Uterus (tissue), 4 donors: ENCODE measurements around the gene VAV3. TPM values are rescaled to one million over a fixed set of nuclear protein-coding genes. Genes with fewer than 3 reads are reported as not detected.

Experiments used
- DNase-seq, 2 donors: peaks; one replicate each; pipeline ENCODE4 v3.0.0-alpha.2; 2019 to 2020
- H3K27ac ChIP-seq, 2 donors: fragments of 200-600 bp; sonication (generic); 1 replicate in 1 of 2; 2 replicates in 1 of 2; pipeline ENCODE4 v1.5.1; 2016 to 2018
- H3K27me3 ChIP-seq, 2 donors: fragments of 200-600 bp; sonication (generic); one replicate each; pipeline ENCODE4 v1.5.1; 2018 to 2019; ENCODE audit warnings: control low read depth in 1 of 2
- H3K36me3 ChIP-seq, 2 donors: fragments of 200-600 bp; sonication (generic); one replicate each; pipeline ENCODE4 v1.5.1; 2019; ENCODE audit warnings: control low read depth in 1 of 2
- H3K4me1 ChIP-seq, 2 donors: fragments of 200-600 bp; sonication (generic); one replicate each; pipeline ENCODE4 v1.5.1; 2018 to 2019; ENCODE audit warnings: control low read depth in 1 of 2
- H3K4me3 ChIP-seq, 2 donors: fragments of 200-600 bp; sonication (generic); 1 replicate in 1 of 2; 2 replicates in 1 of 2; pipeline ENCODE4 v1.5.1; 2018 to 2019; ENCODE audit warnings: mild to moderate bottlenecking in 1 of 2
- H3K9me3 ChIP-seq, 2 donors: fragments of 200-600 bp; sonication (generic); one replicate each; pipeline ENCODE4 v1.5.1; 2019; ENCODE audit warnings: control low read depth in 1 of 2
- POLR2A ChIP-seq, 2 donors: fragments of 450-650 bp; IDR thresholded peaks; one replicate each; pipeline ENCODE4 v1.6.1; 2016; ENCODE audit warnings: antibody characterized with exemption in 2 of 2, mild to moderate bottlenecking in 1 of 2, moderate library complexity in 1 of 2
- intact Hi-C: fragments of 100-400 bp; cut with DNase I; formaldehyde crosslinking; loops from one replicate; pipeline ENCODE4 v1.15.1; 2023; ENCODE audit warnings: low total_unique reads
- total RNA-seq, 4 donors: library from RNA; depleted of rRNA in 3 of 4; stranded (reverse); fragments of >200 nt in 3 of 4; gene quantifications; one replicate each; pipeline versions ENCODE4 v1.1.0 to v1.2.4, GENCODE V29; 2014 to 2023
- TF ChIP-seq, protein P1 (sequence below), 4 experiments: fragments of 200-600 bp in 2 of 4; fragments of 450-650 bp in 2 of 4; sonication (generic) in 2 of 4; IDR thresholded peaks; one replicate each; pipeline ENCODE4 v1.5.1; 2016 to 2019; ENCODE audit warnings: antibody characterized with exemption in 4 of 4, mild to moderate bottlenecking in 2 of 4, moderate library complexity in 1 of 4
- donor health status: DM: yes; HTN: yes; CAD: no.

Gene VAV3
- total RNA-seq, 4 donors from 2014 or later, result 0.88 to 22.5 (median 8.6) TPM

DNA sequence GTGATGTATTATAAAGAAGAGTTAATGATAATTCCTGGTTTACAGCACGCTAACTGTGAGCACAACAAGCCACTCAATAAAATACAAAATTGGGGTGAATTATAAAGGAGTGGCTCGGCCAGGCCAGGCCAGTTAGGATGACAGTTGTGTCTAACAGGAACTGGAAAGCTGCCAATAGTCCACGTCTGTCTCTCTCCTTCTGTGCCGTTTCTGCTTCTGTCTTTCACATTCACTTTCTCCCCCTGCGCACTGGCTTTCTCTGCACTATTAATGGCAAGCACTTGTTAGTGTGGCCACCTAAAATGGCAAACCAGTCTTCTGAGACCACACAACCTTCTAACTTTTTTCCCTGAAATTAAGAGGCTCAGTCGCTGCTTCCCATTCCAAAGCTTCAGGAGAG is 429.9 kb downstream of the VAV3 start:
- no peak for TF ChIP-seq POLR2A (IDR thresholded peaks at IDR 0.05)
- TF ChIP-seq, protein P1, sequence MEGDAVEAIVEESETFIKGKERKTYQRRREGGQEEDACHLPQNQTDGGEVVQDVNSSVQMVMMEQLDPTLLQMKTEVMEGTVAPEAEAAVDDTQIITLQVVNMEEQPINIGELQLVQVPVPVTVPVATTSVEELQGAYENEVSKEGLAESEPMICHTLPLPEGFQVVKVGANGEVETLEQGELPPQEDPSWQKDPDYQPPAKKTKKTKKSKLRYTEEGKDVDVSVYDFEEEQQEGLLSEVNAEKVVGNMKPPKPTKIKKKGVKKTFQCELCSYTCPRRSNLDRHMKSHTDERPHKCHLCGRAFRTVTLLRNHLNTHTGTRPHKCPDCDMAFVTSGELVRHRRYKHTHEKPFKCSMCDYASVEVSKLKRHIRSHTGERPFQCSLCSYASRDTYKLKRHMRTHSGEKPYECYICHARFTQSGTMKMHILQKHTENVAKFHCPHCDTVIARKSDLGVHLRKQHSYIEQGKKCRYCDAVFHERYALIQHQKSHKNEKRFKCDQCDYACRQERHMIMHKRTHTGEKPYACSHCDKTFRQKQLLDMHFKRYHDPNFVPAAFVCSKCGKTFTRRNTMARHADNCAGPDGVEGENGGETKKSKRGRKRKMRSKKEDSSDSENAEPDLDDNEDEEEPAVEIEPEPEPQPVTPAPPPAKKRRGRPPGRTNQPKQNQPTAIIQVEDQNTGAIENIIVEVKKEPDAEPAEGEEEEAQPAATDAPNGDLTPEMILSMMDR (IDR thresholded peaks at IDR 0.05), result no peak
- Histone ChIP-seq H3K27ac (no peak overlapping the region), H3K27me3 (no peaks in the 10 kb centered on the region), H3K4me1 (no peaks in the 10 kb centered on the region), H3K36me3 (no peaks in the 10 kb centered on the region), H3K4me3 (no peak overlapping the region), H3K9me3 (no peaks in the 10 kb centered on the region)
- intact Hi-C loops, result no loop called here
- DNase-seq, result no peak

DNA sequence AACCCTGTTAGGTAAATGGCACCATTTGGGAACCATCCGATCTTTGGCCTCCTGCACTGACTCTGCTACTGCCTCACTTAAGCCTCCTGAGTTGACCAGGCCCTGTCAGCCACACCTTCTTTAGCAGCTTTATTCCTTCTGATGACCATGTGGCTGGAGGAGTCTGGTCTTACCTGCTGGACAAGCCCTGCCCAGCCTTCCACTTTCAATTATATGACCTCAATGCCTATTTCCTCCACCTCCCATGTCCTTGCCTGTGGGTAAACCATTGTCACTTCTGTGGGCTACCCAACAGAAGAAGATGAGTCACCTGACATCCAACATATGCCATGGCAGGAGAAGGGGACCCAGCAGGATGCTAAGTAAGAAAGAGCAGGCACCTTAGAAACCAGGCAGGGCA is 430.3 kb downstream of the VAV3 start:
- Histone ChIP-seq H3K27me3 (no peaks in the 10 kb centered on the region), H3K4me3 (no peak overlapping the region), H3K36me3 (no peaks in the 10 kb centered on the region), H3K27ac (no peak overlapping the region), H3K4me1 (no peaks in the 10 kb centered on the region), H3K9me3 (no peaks in the 10 kb centered on the region)
- no peak for DNase-seq
- TF ChIP-seq POLR2A (IDR thresholded peaks at IDR 0.05), result no peak
- TF ChIP-seq, protein P1 (IDR thresholded peaks at IDR 0.05), result no peak
- intact Hi-C loops, result no loop called here

DNA sequence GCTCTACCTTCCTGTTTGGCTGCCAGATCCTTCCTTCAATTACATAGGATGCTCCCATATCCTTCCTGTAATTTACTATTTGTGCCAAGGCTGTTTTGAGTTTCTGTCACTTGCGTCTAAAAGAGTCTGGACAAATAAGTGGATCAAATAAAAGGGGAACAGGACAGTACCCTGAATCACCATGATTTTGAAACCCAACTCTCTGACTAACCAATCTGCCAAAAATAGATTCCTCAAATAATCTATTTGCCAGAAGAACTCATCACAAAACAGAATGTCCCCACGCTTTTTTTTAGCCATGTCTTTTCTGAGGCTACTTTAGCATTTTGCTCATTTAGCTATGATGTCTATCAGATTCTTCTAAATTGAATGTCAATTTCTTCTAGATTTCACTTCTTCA is 431.5 kb downstream of the VAV3 start:
- Histone ChIP-seq H3K9me3 (no peaks in the 10 kb centered on the region), H3K27me3 (no peaks in the 10 kb centered on the region), H3K36me3 (no peaks in the 10 kb centered on the region), H3K27ac (no peak overlapping the region), H3K4me3 (no peak overlapping the region), H3K4me1 (no peaks in the 10 kb centered on the region)
- TF ChIP-seq, protein P1 (IDR thresholded peaks at IDR 0.05), result no peak
- TF ChIP-seq POLR2A (IDR thresholded peaks at IDR 0.05), result no peak
- no peak for DNase-seq
- intact Hi-C loops, result no loop called here

DNA sequence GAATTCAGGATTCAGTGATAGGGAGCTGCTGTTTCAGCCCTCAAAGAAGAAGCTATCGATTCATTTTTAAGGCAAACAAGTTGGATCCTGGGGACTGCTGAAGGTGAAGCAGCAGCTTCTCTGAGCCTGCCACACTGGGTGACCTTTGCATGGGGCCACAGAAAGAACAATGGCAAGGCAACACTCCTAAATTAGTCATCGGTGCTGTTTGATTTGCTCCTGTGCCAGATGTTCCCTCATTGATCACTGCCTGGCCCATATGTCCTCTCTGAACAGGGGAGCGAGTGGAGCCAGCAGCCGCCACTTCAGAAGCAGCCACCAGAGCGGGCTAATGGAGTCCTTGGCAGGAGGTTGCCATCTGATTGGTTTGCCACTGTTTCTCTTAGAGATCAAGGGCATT is 432.7 kb downstream of the VAV3 start:
- TF ChIP-seq POLR2A (IDR thresholded peaks at IDR 0.05), result no peak
- TF ChIP-seq, protein P1 (IDR thresholded peaks at IDR 0.05), result no peak
- Histone ChIP-seq H3K27ac (no peak overlapping the region), H3K27me3 (no peaks in the 10 kb centered on the region), H3K36me3 (no peaks in the 10 kb centered on the region), H3K4me1 (no peaks in the 10 kb centered on the region), H3K9me3 (no peaks in the 10 kb centered on the region), H3K4me3 (no peak overlapping the region)
- DNase-seq, result no peak
- intact Hi-C loops, result no loop called here

DNA sequence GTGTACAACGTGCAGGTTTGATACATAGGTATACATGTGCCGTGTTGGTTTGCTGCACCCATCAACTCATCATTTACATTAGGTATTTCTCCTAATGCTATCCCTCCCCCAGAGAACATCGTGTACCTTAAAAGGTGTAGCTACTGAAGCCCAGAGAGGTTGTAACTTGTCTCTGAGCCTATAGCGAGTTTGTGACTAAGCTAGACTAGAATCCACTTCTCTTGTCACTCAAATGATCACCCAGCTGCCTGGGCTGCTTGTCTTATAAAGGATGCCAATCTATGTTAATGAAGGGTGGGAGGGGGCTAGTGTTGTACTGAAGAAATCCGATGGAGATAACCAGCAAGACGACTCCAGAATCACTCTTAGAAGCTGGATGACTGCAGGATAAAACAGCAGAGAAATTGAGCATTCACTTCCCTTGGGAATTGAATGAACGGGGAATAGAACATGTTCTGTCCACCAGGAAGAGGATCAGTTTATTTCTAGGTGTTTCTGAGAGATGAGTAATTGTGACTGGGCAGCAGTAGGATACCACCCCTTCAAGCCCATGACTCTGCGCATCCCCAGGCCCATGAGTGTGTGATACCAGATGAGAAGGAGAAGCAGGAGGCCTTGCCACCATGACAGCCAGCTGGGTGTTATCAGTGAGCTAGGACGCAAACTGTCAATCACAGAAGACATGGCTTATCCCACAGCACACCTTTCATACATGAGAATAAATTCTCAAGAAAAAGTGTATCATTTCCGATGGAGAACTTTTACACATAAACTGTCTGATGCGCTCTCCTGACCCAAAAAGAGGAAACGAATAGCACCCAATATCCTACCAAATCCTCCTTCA is 433.7 kb downstream of the VAV3 start:
- intact Hi-C loops, result no loop called here
- DNase-seq, result no peak
- Histone ChIP-seq H3K27me3 (no peaks in the 10 kb centered on the region), H3K36me3 (no peaks in the 10 kb centered on the region), H3K9me3 (no peaks in the 10 kb centered on the region), H3K4me1 (no peaks in the 10 kb centered on the region), H3K27ac (no peak overlapping the region), H3K4me3 (no peak overlapping the region)
- no peak for TF ChIP-seq POLR2A (IDR thresholded peaks at IDR 0.05)
- TF ChIP-seq, protein P1 (IDR thresholded peaks at IDR 0.05), result no peak
